Heart left ventricle (tissue), 16 donors: ENCODE measurements around the gene ACSS1. TPM values are rescaled to one million over a fixed set of nuclear protein-coding genes. Genes with fewer than 3 reads are reported as not detected.

ENCODE experiments used
- ATAC-seq, 4 donors: fragments of 200-7000 bp; cut with Tn5 transposase; one replicate each; pipeline ENCODE4 v1.9.1; 2020 to 2022; ENCODE audit warnings: moderate library complexity in 4 of 4, mild to moderate bottlenecking in 3 of 4, moderate number of reproducible peaks in 1 of 4
- DNase-seq, 5 donors: peaks; one replicate each; pipeline ENCODE4 v3.0.0-alpha.2; 2020
- H3K27ac ChIP-seq, 12 donors: fragments of 200-600 bp; sonication (generic) in 4 of 12; one replicate each; pipeline versions ENCODE4 v1.5.0 to v1.8.0; 2016 to 2022; ENCODE audit warnings: mild to moderate bottlenecking in 2 of 12
- H3K27me3 ChIP-seq, 9 donors: fragments of 200-600 bp; sonication (generic) in 2 of 9; one replicate each; pipeline versions ENCODE4 v1.5.1 to v1.8.0; 2016 to 2022; ENCODE audit warnings: mild to moderate bottlenecking in 3 of 9
- H3K36me3 ChIP-seq, 9 donors: fragments of 200-600 bp; sonication (generic) in 2 of 9; one replicate each; pipeline versions ENCODE4 v1.5.0 to v1.8.0; 2018 to 2022; ENCODE audit warnings: mild to moderate bottlenecking in 2 of 9
- H3K4me1 ChIP-seq, 12 donors: fragments of 200-600 bp; sonication (generic) in 4 of 12; one replicate each; pipeline versions ENCODE4 v1.5.0 to v1.8.0; 2016 to 2022; ENCODE audit warnings: mild to moderate bottlenecking in 3 of 12
- H3K4me3 ChIP-seq, 12 donors: fragments of 200-600 bp; sonication (generic) in 4 of 12; one replicate each; pipeline versions ENCODE4 v1.5.0 to v1.8.0; 2017 to 2022; ENCODE audit warnings: mild to moderate bottlenecking in 9 of 12, moderate library complexity in 4 of 12
- H3K9me3 ChIP-seq, 12 donors: fragments of 200-600 bp; sonication (generic) in 4 of 12; one replicate each; pipeline versions ENCODE4 v1.5.0 to v1.8.0; 2016 to 2022; ENCODE audit warnings: mild to moderate bottlenecking in 1 of 12
- POLR2A ChIP-seq, 2 donors: fragments of 450-650 bp; IDR thresholded peaks; one replicate each; pipeline ENCODE4 v1.6.1; 2017; ENCODE audit warnings: antibody characterized with exemption in 2 of 2, mild to moderate bottlenecking in 2 of 2, moderate library complexity in 2 of 2
- WGBS, 4 donors: extraction: QIAGEN DNeasy Blood & Tissue Kit in 2 of 4; methylation state at CpG; one replicate each; pipeline versions ENCODE4 v1.1.5 to v1.1.7; 2013 to 2018; 5-methylcytosine and 5-hydroxymethylcytosine counted together
- intact Hi-C, 10 donors: fragments of 100-400 bp; cut with DNase I; formaldehyde crosslinking; loops; one replicate each; pipeline versions ENCODE4 v1.11.1 to v1.14.2; 2022
- polyA plus RNA-seq, 2 donors: library from polyadenylated mRNA; stranded (reverse); fragments of 200-250 nt; gene quantifications; one replicate each; pipeline ENCODE4 v1.2.3, GENCODE V29; 2013
- total RNA-seq, 9 donors: library from RNA; depleted of rRNA in 2 of 9; stranded (reverse); fragments of >200 nt in 2 of 9; fragmentation: NEBNext Ultra II Directional in 3 of 9; extraction: Animal tissue kit (Norgen Biotek cat#: 25700) in 3 of 9; gene quantifications; one replicate each; pipeline versions ENCODE4 v1.1.0 to v1.2.4, GENCODE V29; 2016 to 2023
- TF ChIP-seq, protein P1 (sequence below), 12 donors: fragments of 200-600 bp; sonication (generic) in 4 of 12; IDR thresholded peaks; one replicate each; pipeline versions ENCODE4 v1.5.0 to v1.8.0; 2018 to 2022; ENCODE audit warnings: antibody characterized with exemption in 12 of 12, mild to moderate bottlenecking in 5 of 12
- donor health status: ischemic (EF 13 %, LVEDD 7.1; RV severe dilation, severe dysfunction).
- donor health status: healthy with polysubstance abuse.
- donor health status: DM: no; HTN: yes; CAD: no.
- donor health status: DM: no; HTN: no; CAD: no.
- donor health status: ischemic (EF 25% LVEDD 6.9; RV normal size, moderate dysfunction).
- donor health status: ischemic (EF 25% LVEDD 5.7; RV mildly dilated, moderate dysfunction).
- donor health status: healthy.
- donor health status: DM: yes; HTN: yes; CAD: no.
- donor health status: ischemic (EF 35%, LVEDD 5.7; RV mildly dilated, moderate dysfunction).
- donor health status: nonischemic (EF 11% LVEDD 7.7; RV severe dilation, severe dysfunction).
- donor health status: DM: yes; HTN: yes; CAD: no.
- donor health status: PGD.
- donor health status: ischemic (EF 29% LVEDD 5.4; RV normal size, mild dysfunction).
- donor health status: nonischemic (EF 23%, LVEDD 6.1; RV moderate dilation, normal function).

Gene ACSS1
- total and polyA plus RNA-seq, 11 donors: 43.5 to 177 (median 81.4) TPM

DNA sequence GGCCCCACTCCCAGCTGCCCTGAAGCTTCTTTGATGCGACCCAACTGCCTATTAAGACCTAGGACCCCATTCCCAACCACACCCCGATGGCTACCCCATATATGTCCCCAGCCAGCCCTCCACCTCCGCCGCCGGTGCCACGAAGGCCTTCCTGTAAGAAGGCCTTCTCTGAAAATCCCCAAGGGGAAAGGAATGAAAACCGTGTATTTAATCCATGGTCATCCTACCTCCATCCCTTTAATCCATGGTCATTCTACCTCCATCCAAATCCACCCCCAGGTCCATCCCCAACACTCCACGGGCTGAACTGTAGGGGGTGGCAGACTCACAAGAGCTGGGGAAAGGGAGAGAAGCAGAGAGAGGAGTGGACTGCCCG is 24.5 kb upstream of the ACSS1 start:
- peaks cover 47 to 98% (median 71%) of the 10 kb centered on the region in 9 donors for H3K27me3 ChIP-seq
- peaks cover 0 to 40% (median 21%) of the 10 kb centered on the region in 12 donors for H3K4me1 ChIP-seq
- intact Hi-C loops: loop anchor here in 4 of 10 donors (5.0 kb wide), 2 partner anchors 95 to 165 kb away; partner anchors contain the start of gene PYGB (in 1 of the 4)
- H3K9me3 ChIP-seq: no peaks in the 10 kb centered on the region
- H3K36me3 ChIP-seq: no peaks in the 10 kb centered on the region
- no peak overlapping the region for H3K27ac ChIP-seq
- no peak for TF ChIP-seq POLR2A (IDR thresholded peaks at IDR 0.05)
- TF ChIP-seq, protein P1, sequence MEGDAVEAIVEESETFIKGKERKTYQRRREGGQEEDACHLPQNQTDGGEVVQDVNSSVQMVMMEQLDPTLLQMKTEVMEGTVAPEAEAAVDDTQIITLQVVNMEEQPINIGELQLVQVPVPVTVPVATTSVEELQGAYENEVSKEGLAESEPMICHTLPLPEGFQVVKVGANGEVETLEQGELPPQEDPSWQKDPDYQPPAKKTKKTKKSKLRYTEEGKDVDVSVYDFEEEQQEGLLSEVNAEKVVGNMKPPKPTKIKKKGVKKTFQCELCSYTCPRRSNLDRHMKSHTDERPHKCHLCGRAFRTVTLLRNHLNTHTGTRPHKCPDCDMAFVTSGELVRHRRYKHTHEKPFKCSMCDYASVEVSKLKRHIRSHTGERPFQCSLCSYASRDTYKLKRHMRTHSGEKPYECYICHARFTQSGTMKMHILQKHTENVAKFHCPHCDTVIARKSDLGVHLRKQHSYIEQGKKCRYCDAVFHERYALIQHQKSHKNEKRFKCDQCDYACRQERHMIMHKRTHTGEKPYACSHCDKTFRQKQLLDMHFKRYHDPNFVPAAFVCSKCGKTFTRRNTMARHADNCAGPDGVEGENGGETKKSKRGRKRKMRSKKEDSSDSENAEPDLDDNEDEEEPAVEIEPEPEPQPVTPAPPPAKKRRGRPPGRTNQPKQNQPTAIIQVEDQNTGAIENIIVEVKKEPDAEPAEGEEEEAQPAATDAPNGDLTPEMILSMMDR (IDR thresholded peaks at IDR 0.05): peak in 2 of 12 donors; percentile 6 to 9
- ATAC-seq: no peak
- DNase-seq: no peak
- WGBS, 4 donors: 11 to 26% (median 20%) methylated on average over 9 of the region's 9 CpGs
- H3K4me3 ChIP-seq: no peak overlapping the region

DNA sequence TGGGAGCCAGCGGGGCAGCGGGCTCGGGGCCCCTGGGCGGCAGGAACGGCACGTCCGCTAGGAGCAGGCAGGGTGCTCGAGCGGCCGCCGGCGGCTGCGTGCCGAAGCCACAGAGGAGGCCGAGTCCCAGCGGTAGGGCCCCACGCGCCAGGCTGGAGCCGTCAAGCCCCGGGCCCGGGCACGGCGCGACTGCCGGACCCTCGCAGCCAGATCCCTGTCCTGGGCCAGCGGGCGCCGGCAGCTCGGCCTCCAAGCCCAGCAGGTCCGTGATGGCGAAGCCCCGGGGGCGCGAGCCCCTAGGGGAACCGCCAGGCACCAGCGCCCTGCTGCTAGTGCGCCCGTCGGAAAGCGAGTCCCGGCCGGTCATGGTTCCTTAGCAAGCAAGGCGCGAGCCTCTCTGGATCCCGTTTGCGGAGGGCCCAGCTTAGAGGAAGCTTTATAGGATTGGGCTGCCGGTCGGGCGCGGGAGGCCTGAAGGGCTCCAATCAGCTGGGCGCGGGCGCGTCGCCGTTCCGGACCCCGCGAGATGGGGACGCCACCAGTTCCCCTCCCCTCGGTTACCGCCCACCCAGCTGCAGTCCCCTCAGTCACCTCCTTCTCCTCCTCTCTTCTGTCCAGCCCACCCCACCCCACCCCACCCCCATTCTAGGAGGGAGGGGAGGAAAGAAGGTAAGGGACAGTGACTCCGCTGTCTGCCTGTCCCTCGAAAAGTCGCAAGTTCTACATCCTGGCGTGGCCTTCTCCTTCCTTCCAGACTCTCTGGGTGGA is 24.0 kb upstream of the ACSS1 start, which contains the start of gene VSX1:
TSS of gene VSX1 (minus strand) at position 412 of the 768 bp plus-strand sequence. CDS start at position 367, 45 bp downstream.
- 3 to 6% (median 6%) methylated on average over 12 to 67 of the region's 67 CpGs for WGBS, 4 donors
- H3K9me3 ChIP-seq: no peaks in the 10 kb centered on the region
- H3K27me3 ChIP-seq: peaks cover 47 to 98% (median 71%) of the 10 kb centered on the region in 9 donors
- TF ChIP-seq POLR2A (IDR thresholded peaks at IDR 0.05): no peak
- TF ChIP-seq, protein P1 (IDR thresholded peaks at IDR 0.05): no peak
- intact Hi-C loops: loop anchor here in 4 of 10 donors (5.0 kb wide), 2 partner anchors 95 to 165 kb away; partner anchors contain the start of gene PYGB (in 1 of the 4)
- peak within 1 kb of the TSS in 1 of 12 donors; percentile 17 for H3K4me3 ChIP-seq
- peaks cover 0 to 46% (median 27%) of the 10 kb centered on the region in 12 donors for H3K4me1 ChIP-seq
- no peak for ATAC-seq
- no peaks in the 10 kb centered on the region for H3K36me3 ChIP-seq
- DNase-seq: no peak
- H3K27ac ChIP-seq: no peak within 1 kb of the TSS

GRCh38 chr20:25081065-25081729 is 23.3 kb upstream of the ACSS1 start:
- peaks cover 45 to 96% (median 64%) of the 10 kb centered on the region in 9 donors for H3K27me3 ChIP-seq
- intact Hi-C loops: loop anchor here in 4 of 10 donors (5.0 kb wide), 2 partner anchors 96 to 166 kb away; partner anchors contain the start of gene PYGB (in 1 of the 4)
- no peak for TF ChIP-seq POLR2A (IDR thresholded peaks at IDR 0.05)
- TF ChIP-seq, protein P1 (IDR thresholded peaks at IDR 0.05): no peak
- H3K36me3 ChIP-seq: no peaks in the 10 kb centered on the region
- 3 to 5% (median 4%) methylated on average over 28 to 54 of the region's 54 CpGs for WGBS, 4 donors
- H3K9me3 ChIP-seq: no peaks in the 10 kb centered on the region
- no peak overlapping the region for H3K27ac ChIP-seq
- ATAC-seq (peak in 3 of 4 donors; percentile 39 to 54 (median 52)), DNase-seq (no peak)
- peaks cover 0 to 47% (median 27%) of the 10 kb centered on the region in 12 donors for H3K4me1 ChIP-seq
- H3K4me3 ChIP-seq: peak overlapping the region in 1 of 12 donors; percentile 17

DNA sequence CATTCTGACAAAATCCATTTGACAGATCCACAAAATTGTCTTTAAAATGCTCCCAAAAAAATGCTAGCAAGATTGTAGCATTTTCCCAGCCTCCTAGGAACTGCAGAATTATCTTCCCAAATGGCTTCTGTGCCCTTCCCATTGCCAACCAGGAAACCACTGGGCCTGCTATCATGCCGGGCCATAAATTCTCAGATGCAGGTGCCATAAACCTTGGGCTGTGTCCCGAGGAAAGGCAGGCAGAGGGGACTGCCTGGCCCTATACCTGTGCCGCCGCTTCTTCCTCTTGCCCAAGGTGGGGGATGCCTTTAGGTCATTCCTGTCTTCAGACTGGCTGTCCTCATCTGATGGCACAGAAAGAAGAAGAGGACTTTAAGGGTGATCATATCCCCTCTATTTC is 21.2 kb upstream of the ACSS1 start:
- intact Hi-C loops: loop anchor here in 1 of 10 donors (10.0 kb wide), 1 partner anchor 326 kb away; the partner anchor contains the start of gene GINS1
- H3K27me3 ChIP-seq: peaks cover 32 to 91% (median 44%) of the 10 kb centered on the region in 9 donors
- TF ChIP-seq, protein P1 (IDR thresholded peaks at IDR 0.05): no peak
- no peak for TF ChIP-seq POLR2A (IDR thresholded peaks at IDR 0.05)
- no peaks in the 10 kb centered on the region for H3K9me3 ChIP-seq
- no peak overlapping the region for H3K27ac ChIP-seq
- ATAC-seq (no peak), DNase-seq (no peak)
- H3K4me1 ChIP-seq: peaks cover 0 to 38% (median 22%) of the 10 kb centered on the region in 12 donors
- H3K36me3 ChIP-seq: no peaks in the 10 kb centered on the region
- H3K4me3 ChIP-seq: no peak overlapping the region
- 75 to 80% (median 80%) methylated on average over 4 of the region's 4 CpGs for WGBS, 4 donors
